Measurements from ENCODE around the gene PCBP4.

PCBP4 gene

GRCh38 chr3:51937611-51938450 lies 29.4 kb downstream of the PCBP4 start:
- TF ChIP-seq CTCF (conservative IDR thresholded peaks at IDR 0.05; ENCODE audit: low read depth, low read length): no peak
- no peak for DNase-seq (ENCODE audit: low read depth)
- no peak overlapping the region for H3K4me3 ChIP-seq (ENCODE audit: low read depth, low read length)

- no peak for TF ChIP-seq CTCF (conservative IDR thresholded peaks at IDR 0.05; ENCODE audit: low read depth, low read length)
- no peak overlapping the region for H3K4me3 ChIP-seq (ENCODE audit: low read depth, low read length)
- no peak for DNase-seq (ENCODE audit: low read depth)
Observed at GRCh38 chr3:51937014-51937413, 30.2 kb downstream of the PCBP4 start.

GRCh38 chr3:51935886-51936755 lies 31.1 kb downstream of the PCBP4 start:
- DNase-seq (ENCODE audit: low read depth): no peak
- TF ChIP-seq CTCF (conservative IDR thresholded peaks at IDR 0.05; ENCODE audit: low read depth, low read length): no peak
- H3K4me3 ChIP-seq (ENCODE audit: low read depth, low read length): no peak overlapping the region

- DNase-seq (ENCODE audit: low read depth): no peak
- H3K4me3 ChIP-seq (ENCODE audit: low read depth, low read length): no peak overlapping the region
- TF ChIP-seq CTCF (conservative IDR thresholded peaks at IDR 0.05; ENCODE audit: low read depth, low read length): no peak
Observed at GRCh38 chr3:51934991-51935885, 32.0 kb downstream of the PCBP4 start.

- no peak for TF ChIP-seq CTCF (conservative IDR thresholded peaks at IDR 0.05; ENCODE audit: low read depth, low read length)
- DNase-seq (ENCODE audit: low read depth): no peak
Observed at GRCh38 chr3:51934139-51934850, 33.0 kb downstream of the PCBP4 start.

More at GRCh38 chr3:51934139-51934850, 33.0 kb downstream of the PCBP4 start:
- H3K4me3 ChIP-seq (ENCODE audit: low read depth, low read length): no peak overlapping the region

All from choroid plexus epithelial cell (primary cell).